Ecto neural progenitor cell (in vitro differentiated cells): ENCODE measurements around the gene DIAPH1.

Source experiments
- DNase-seq: peaks from one replicate; pipeline ENCODE4 v3.0.0-alpha.2; 2018; ENCODE audit warnings: low spot score

Gene DIAPH1

GRCh38 chr5:141639357-141640050 lies 20.7 kb upstream of the DIAPH1 start:
- DNase-seq, result peak; percentile 34

- no peak for DNase-seq
These were observed 20.0 kb upstream of the DIAPH1 start for GRCh38 chr5:141638771-141639170.

GRCh38 chr5:141637767-141638419 lies 19.1 kb upstream of the DIAPH1 start:
- DNase-seq, result peak; percentile 89

GRCh38 chr5:141637123-141637766 lies 18.4 kb upstream of the DIAPH1 start:
- peak; percentile 66 for DNase-seq

GRCh38 chr5:141636413-141637122 lies 17.8 kb upstream of the DIAPH1 start, which contains the start of the genes HDAC3 and RELL2:
TSS of gene HDAC3 (minus strand) at chr5:141636849. CDS start at chr5:141636790, 59 bp downstream.
TSS of gene RELL2 (plus strand) at chr5:141636997. CDS start at chr5:141638226, 1,229 bp downstream.
- DNase-seq, result peak; percentile 97

- DNase-seq, result no peak
These were observed 17.3 kb upstream of the DIAPH1 start for GRCh38 chr5:141636106-141636412.

GRCh38 chr5:141635646-141636045 lies 16.8 kb upstream of the DIAPH1 start:
- DNase-seq, result no peak

- no peak for DNase-seq
These were observed 15.9 kb upstream of the DIAPH1 start for GRCh38 chr5:141634720-141635119.

- DNase-seq, result no peak
These were observed 15.2 kb upstream of the DIAPH1 start for GRCh38 chr5:141633871-141634561.

GRCh38 chr5:141632650-141633049 lies 13.8 kb upstream of the DIAPH1 start:
- no peak for DNase-seq

GRCh38 chr5:141630570-141631140 lies 11.9 kb upstream of the DIAPH1 start:
- no peak for DNase-seq

GRCh38 chr5:141628175-141628788 lies 9.5 kb upstream of the DIAPH1 start:
- DNase-seq, result no peak

- DNase-seq, result no peak
These were observed 4.8 kb upstream of the DIAPH1 start for GRCh38 chr5:141623611-141624010.

GRCh38 chr5:141623186-141623585 lies 4.4 kb upstream of the DIAPH1 start:
- DNase-seq, result no peak

GRCh38 chr5:141618030-141618803 lies 583 bp downstream of the DIAPH1 start:
- DNase-seq, result peak; percentile 65

GRCh38 chr5:141617682-141618029 lies 1.1 kb downstream of the DIAPH1 start:
- no peak for DNase-seq

GRCh38 chr5:141617128-141617527 lies 1.7 kb downstream of the DIAPH1 start:
- no peak for DNase-seq

- no peak for DNase-seq
These were observed 2.6 kb downstream of the DIAPH1 start for GRCh38 chr5:141615991-141616720.

- DNase-seq, result no peak
These were observed 5.5 kb downstream of the DIAPH1 start for GRCh38 chr5:141613344-141613743.

- no peak for DNase-seq
These were observed 7.5 kb downstream of the DIAPH1 start for GRCh38 chr5:141611289-141611688.
